ENCODE data around the gene NAXE. TPM values are rescaled to one million over a fixed set of nuclear protein-coding genes. Genes with fewer than 3 reads are reported as not detected.

The NAXE gene
- total RNA-seq, 1 donor from 2014 or later, result 32.8 TPM

GRCh38 chr1:156579472-156579871, 12.1 kb upstream of the NAXE start, which contains the start of gene TTC24:
Gene TTC24, plus strand, starts transcription at chr1:156579723. Its CDS starts 1,642 bp downstream, at chr1:156581365.
- no peak for DNase-seq (ENCODE audit: low spot score)
- H3K9me3 ChIP-seq (ENCODE audit: low read depth), result no peaks in the 10 kb centered on the region
- H3K4me3 ChIP-seq, result no peak within 1 kb of the TSS
- no peak within 1 kb of the TSS for H3K9ac ChIP-seq
- Mint-ChIP-seq H3K9me3 (no peaks in the 10 kb centered on the region), H3K4me1 (peaks cover 11% of the 10 kb centered on the region), H3K27ac (peak within 1 kb of the TSS; percentile 79), H3K4me3 (no peak within 1 kb of the TSS), H3K27me3 (ENCODE audit: insufficient read depth, low read depth) (peaks cover 7% of the 10 kb centered on the region), H3K36me3 (no peaks in the 10 kb centered on the region)
- H2AFZ ChIP-seq (replicated peaks), result no peak within 1 kb of the TSS
- H4K20me1 ChIP-seq (ENCODE audit: low read depth), result no peaks in the 10 kb centered on the region
- H3K27ac ChIP-seq, result no peak within 1 kb of the TSS
- H3K4me2 ChIP-seq, result no peak within 1 kb of the TSS
- no peaks in the 10 kb centered on the region for H3K79me2 ChIP-seq (ENCODE audit: low read depth)
- no peaks in the 10 kb centered on the region for H3F3A ChIP-seq (ENCODE audit: low read depth)
- no peaks in the 10 kb centered on the region for H3K4me1 ChIP-seq
- no peak for TF ChIP-seq EZH2phosphoT487 (IDR thresholded peaks at IDR 0.05)
- TF ChIP-seq, protein P1, sequence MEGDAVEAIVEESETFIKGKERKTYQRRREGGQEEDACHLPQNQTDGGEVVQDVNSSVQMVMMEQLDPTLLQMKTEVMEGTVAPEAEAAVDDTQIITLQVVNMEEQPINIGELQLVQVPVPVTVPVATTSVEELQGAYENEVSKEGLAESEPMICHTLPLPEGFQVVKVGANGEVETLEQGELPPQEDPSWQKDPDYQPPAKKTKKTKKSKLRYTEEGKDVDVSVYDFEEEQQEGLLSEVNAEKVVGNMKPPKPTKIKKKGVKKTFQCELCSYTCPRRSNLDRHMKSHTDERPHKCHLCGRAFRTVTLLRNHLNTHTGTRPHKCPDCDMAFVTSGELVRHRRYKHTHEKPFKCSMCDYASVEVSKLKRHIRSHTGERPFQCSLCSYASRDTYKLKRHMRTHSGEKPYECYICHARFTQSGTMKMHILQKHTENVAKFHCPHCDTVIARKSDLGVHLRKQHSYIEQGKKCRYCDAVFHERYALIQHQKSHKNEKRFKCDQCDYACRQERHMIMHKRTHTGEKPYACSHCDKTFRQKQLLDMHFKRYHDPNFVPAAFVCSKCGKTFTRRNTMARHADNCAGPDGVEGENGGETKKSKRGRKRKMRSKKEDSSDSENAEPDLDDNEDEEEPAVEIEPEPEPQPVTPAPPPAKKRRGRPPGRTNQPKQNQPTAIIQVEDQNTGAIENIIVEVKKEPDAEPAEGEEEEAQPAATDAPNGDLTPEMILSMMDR (IDR thresholded peaks at IDR 0.05), result no peak
- no peak for TF ChIP-seq EZH2 (IDR thresholded peaks at IDR 0.05)
- no peaks in the 10 kb centered on the region for H3K27me3 ChIP-seq
- H3K36me3 ChIP-seq, result no peaks in the 10 kb centered on the region

- no peak overlapping the region for H3K27ac ChIP-seq
- Mint-ChIP-seq H3K27ac (peak overlapping the region; percentile 79), H3K4me3 (no peak overlapping the region), H3K9me3 (no peaks in the 10 kb centered on the region), H3K27me3 (ENCODE audit: insufficient read depth, low read depth) (peaks cover 15% of the 10 kb centered on the region), H3K4me1 (peaks cover 11% of the 10 kb centered on the region), H3K36me3 (no peaks in the 10 kb centered on the region)
- no peaks in the 10 kb centered on the region for H3K79me2 ChIP-seq (ENCODE audit: low read depth)
- H4K20me1 ChIP-seq (ENCODE audit: low read depth), result no peaks in the 10 kb centered on the region
- H3K36me3 ChIP-seq, result no peaks in the 10 kb centered on the region
- no peak overlapping the region for H3K4me3 ChIP-seq
- no peaks in the 10 kb centered on the region for H3K4me1 ChIP-seq
- H3K27me3 ChIP-seq, result no peaks in the 10 kb centered on the region
- DNase-seq (ENCODE audit: low spot score), result no peak
- TF ChIP-seq, protein P1 (IDR thresholded peaks at IDR 0.05), result no peak
- TF ChIP-seq EZH2phosphoT487 (IDR thresholded peaks at IDR 0.05) (no peak), EZH2 (IDR thresholded peaks at IDR 0.05) (no peak)
- no peaks in the 10 kb centered on the region for H3K9me3 ChIP-seq (ENCODE audit: low read depth)
- H2AFZ ChIP-seq (replicated peaks), result no peak overlapping the region
- H3F3A ChIP-seq (ENCODE audit: low read depth), result no peaks in the 10 kb centered on the region
- no peak overlapping the region for H3K9ac ChIP-seq
- no peak overlapping the region for H3K4me2 ChIP-seq
Observed at GRCh38 chr1:156581661-156582387, 9.8 kb upstream of the NAXE start.

DNA sequence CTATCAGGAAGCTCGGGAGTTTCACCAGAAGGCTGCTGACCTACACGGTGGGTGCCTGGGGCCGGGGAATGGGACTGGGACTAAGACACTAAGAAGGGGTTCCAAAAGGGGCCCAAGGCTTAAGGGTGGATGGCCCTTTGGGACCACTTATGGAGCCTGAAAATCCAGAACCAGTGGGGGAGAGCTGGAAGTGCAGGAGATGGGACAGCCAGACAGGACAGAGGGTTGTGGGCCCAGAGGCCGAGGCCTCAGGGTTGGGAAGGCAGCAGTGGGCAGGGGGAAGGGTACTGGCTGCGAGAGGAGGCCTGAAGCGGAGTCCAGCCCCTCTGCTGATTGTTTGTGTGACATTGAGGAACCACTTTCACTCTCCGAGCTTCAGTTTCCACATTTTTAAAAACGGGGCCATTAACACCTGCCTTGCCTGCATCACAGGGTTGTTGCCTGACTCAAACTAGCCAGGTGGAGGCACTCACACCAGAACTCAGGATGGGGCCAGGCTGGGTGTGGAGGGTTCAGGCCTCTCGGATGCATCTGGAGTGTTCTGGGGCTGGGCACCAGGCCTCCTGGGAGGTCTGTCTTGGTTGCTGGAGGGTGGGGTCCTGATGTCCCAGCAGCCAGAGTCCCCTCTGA, 9.1 kb upstream of the NAXE start:
- H4K20me1 ChIP-seq (ENCODE audit: low read depth), result no peaks in the 10 kb centered on the region
- H3K27me3 ChIP-seq, result no peaks in the 10 kb centered on the region
- peaks cover 15% of the 10 kb centered on the region for H3K27me3 Mint-ChIP-seq (ENCODE audit: insufficient read depth, low read depth)
- TF ChIP-seq EZH2 (IDR thresholded peaks at IDR 0.05) (no peak), EZH2phosphoT487 (IDR thresholded peaks at IDR 0.05) (no peak)
- TF ChIP-seq, protein P1 (IDR thresholded peaks at IDR 0.05), result no peak
- no peak overlapping the region for H3K27ac ChIP-seq
- H3K4me3 ChIP-seq, result no peak overlapping the region
- no peak overlapping the region for H3K4me3 Mint-ChIP-seq
- H3K9me3 ChIP-seq (ENCODE audit: low read depth), result no peaks in the 10 kb centered on the region
- no peak for DNase-seq (ENCODE audit: low spot score)
- no peaks in the 10 kb centered on the region for H3K79me2 ChIP-seq (ENCODE audit: low read depth)
- H3F3A ChIP-seq (ENCODE audit: low read depth), result no peaks in the 10 kb centered on the region
- H3K36me3 ChIP-seq, result no peaks in the 10 kb centered on the region
- no peaks in the 10 kb centered on the region for H3K36me3 Mint-ChIP-seq
- no peaks in the 10 kb centered on the region for H3K4me1 ChIP-seq
- H3K4me2 ChIP-seq, result no peak overlapping the region
- H3K9ac ChIP-seq, result no peak overlapping the region
- no peak overlapping the region for H2AFZ ChIP-seq (replicated peaks)
- no peaks in the 10 kb centered on the region for H3K9me3 Mint-ChIP-seq
- H3K4me1 Mint-ChIP-seq, result peaks cover 11% of the 10 kb centered on the region
- H3K27ac Mint-ChIP-seq, result peak overlapping the region; percentile 79

Data from neural progenitor cell (in vitro differentiated cells).